Esophagus squamous epithelium (tissue), 4 donors: Measurements from ENCODE around the gene PHOX2A.
A peak's percentile ranks its signal among the peaks of the same experiment; 100 is the strongest.

ENCODE experiments used
- CTCF ChIP-seq, 6 experiments: fragments of 450-650 bp in 4 of 6; fragments of 200-600 bp in 2 of 6; sonication (generic) in 2 of 6; IDR thresholded peaks; one replicate each; pipeline ENCODE4 v1.5.1; 2016 to 2019; ENCODE audit warnings: antibody characterized with exemption in 6 of 6, mild to moderate bottlenecking in 4 of 6, moderate library complexity in 4 of 6
- POLR2A ChIP-seq, 4 donors: fragments of 450-650 bp; IDR thresholded peaks; one replicate each; pipeline ENCODE4 v1.6.1; 2017; ENCODE audit warnings: antibody characterized with exemption in 4 of 4, mild to moderate bottlenecking in 4 of 4, moderate library complexity in 3 of 4

- TF ChIP-seq CTCF (IDR thresholded peaks at IDR 0.05) (peak; percentile 46 to 77 (median 54)), POLR2A (IDR thresholded peaks at IDR 0.05) (no peak)
Measured at GRCh38 chr11:72238040-72238450, 5.9 kb downstream of the PHOX2A start.
